ENCODE measurements around the gene IL1RAPL2. TPM values are rescaled to one million over a fixed set of nuclear protein-coding genes. Genes with fewer than 3 reads are reported as not detected.

Gene IL1RAPL2
- polyA plus RNA-seq, 3 donors, result not detected

- Mint-ChIP-seq H3K27ac (no peak overlapping the region), H3K4me1 (no peaks in the 10 kb centered on the region), H3K27me3 (ENCODE audit: low read depth in 3 of 3) (no peaks in the 10 kb centered on the region), H3K36me3 (no peaks in the 10 kb centered on the region), H3K4me3 (no peak overlapping the region), H3K9me3 (peaks cover 0 to 2% (median 0%) of the 10 kb centered on the region in 7 donors)
- intact Hi-C loops (cut with micrococcal nuclease), result no loop called here
- Histone ChIP-seq H3K27me3 (ENCODE audit: control insufficient read depth in 2 of 2, insufficient read depth in 2 of 2, low read length in 2 of 2) (no peaks in the 10 kb centered on the region), H3K36me3 (replicated peaks in 1 of 2; ENCODE audit: control insufficient read depth in 1 of 2, insufficient read depth in 2 of 2, low read length in 2 of 2) (no peaks in the 10 kb centered on the region), H3K79me2 (ENCODE audit: insufficient read depth, low read length) (no peaks in the 10 kb centered on the region), H3K4me2 (replicated peaks; ENCODE audit: extremely low read depth, low read length, poor library complexity, severe bottlenecking) (no peak overlapping the region), H3K9me3 (replicated peaks in 1 of 2; ENCODE audit: control insufficient read depth in 1 of 2, insufficient read depth in 1 of 2, low read length in 2 of 2) (no peaks in the 10 kb centered on the region), H3K27ac (ENCODE audit: low read depth in 1 of 2, low read length in 2 of 2) (no peak overlapping the region), H3K9ac (ENCODE audit: insufficient read depth, low read length, poor library complexity, severe bottlenecking) (no peak overlapping the region), H4K20me1 (ENCODE audit: insufficient read depth, low read length) (no peaks in the 10 kb centered on the region), H3K4me3 (replicated peaks in 1 of 3; ENCODE audit: low read depth in 2 of 3, low read length in 3 of 3) (no peak overlapping the region), H3K4me1 (ENCODE audit: control insufficient read depth in 1 of 2, insufficient read depth in 2 of 2, low read length in 2 of 2) (no peaks in the 10 kb centered on the region), H2AFZ (ENCODE audit: insufficient read depth, low read depth, low read length, poor library complexity, severe bottlenecking) (no peak overlapping the region)
- TF ChIP-seq CTCF (IDR thresholded peaks at IDR 0.05), result no peak
- no CpG with 5 or more reads among the region's 2 CpGs for WGBS (ENCODE audit: insufficient coverage)
- DNase-seq, result no peak
These were observed 1188.4 kb downstream of the IL1RAPL2 start for GRCh38 chrX:105754286-105754964.

- intact Hi-C loops (cut with micrococcal nuclease), result no loop called here
- no peak overlapping the region for H2AFZ ChIP-seq (ENCODE audit: insufficient read depth, low read depth, low read length, poor library complexity, severe bottlenecking)
- H3K9me3 ChIP-seq (replicated peaks in 1 of 2; ENCODE audit: control insufficient read depth in 1 of 2, insufficient read depth in 1 of 2, low read length in 2 of 2), result no peaks in the 10 kb centered on the region
- H3K4me3 ChIP-seq (replicated peaks in 1 of 3; ENCODE audit: low read depth in 2 of 3, low read length in 3 of 3), result no peak overlapping the region
- Mint-ChIP-seq H3K27me3 (ENCODE audit: low read depth in 3 of 3) (no peaks in the 10 kb centered on the region), H3K4me3 (no peak overlapping the region), H3K27ac (no peak overlapping the region), H3K4me1 (no peaks in the 10 kb centered on the region), H3K36me3 (no peaks in the 10 kb centered on the region), H3K9me3 (peaks cover 0 to 2% (median 0%) of the 10 kb centered on the region in 7 donors)
- no peak overlapping the region for H3K4me2 ChIP-seq (replicated peaks; ENCODE audit: extremely low read depth, low read length, poor library complexity, severe bottlenecking)
- H3K27me3 ChIP-seq (ENCODE audit: control insufficient read depth in 2 of 2, insufficient read depth in 2 of 2, low read length in 2 of 2), result no peaks in the 10 kb centered on the region
- no peak for TF ChIP-seq CTCF (IDR thresholded peaks at IDR 0.05)
- no peaks in the 10 kb centered on the region for H3K4me1 ChIP-seq (ENCODE audit: control insufficient read depth in 1 of 2, insufficient read depth in 2 of 2, low read length in 2 of 2)
- no peaks in the 10 kb centered on the region for H3K36me3 ChIP-seq (replicated peaks in 1 of 2; ENCODE audit: control insufficient read depth in 1 of 2, insufficient read depth in 2 of 2, low read length in 2 of 2)
- H3K9ac ChIP-seq (ENCODE audit: insufficient read depth, low read length, poor library complexity, severe bottlenecking), result no peak overlapping the region
- DNase-seq, result no peak
- no peaks in the 10 kb centered on the region for H3K79me2 ChIP-seq (ENCODE audit: insufficient read depth, low read length)
- WGBS (ENCODE audit: insufficient coverage), result no CpG with 5 or more reads among the region's 1 CpG
- no peak overlapping the region for H3K27ac ChIP-seq (ENCODE audit: low read depth in 1 of 2, low read length in 2 of 2)
- no peaks in the 10 kb centered on the region for H4K20me1 ChIP-seq (ENCODE audit: insufficient read depth, low read length)
These were observed 1189.1 kb downstream of the IL1RAPL2 start for GRCh38 chrX:105755109-105755508.
